SK-N-SH (cell line): Measurements from ENCODE around the gene C12orf60. TPM values are rescaled to one million over a fixed set of nuclear protein-coding genes. Genes with fewer than 3 reads are reported as not detected.

Experiments
- CTCF ChIA-PET: fragments of 300-600, 350-600 bp; formaldehyde crosslinking; extraction: SDS; loops from one replicate; lab custom pipeline; 2021; lab: Yijun Ruan, JAX
- POLR2A ChIA-PET: fragments of 350-600 bp; sonication (Branson Sonifier 250); formaldehyde crosslinking; extraction: SDS; loops from one replicate; lab custom pipeline; 2020; ENCODE audit warnings: antibody characterized with exemption, inconsistent platforms; lab: Yijun Ruan, JAX
- DNase-seq: peaks from one replicate; pipeline ENCODE4 v3.0.0; 2012
- H2AFZ ChIP-seq: fragments of 200-600 bp; sonication (generic); 2 replicates; pipeline ENCODE4 v1.8.1; 2016; ENCODE audit warnings: antibody characterized with exemption, mild to moderate bottlenecking, low read depth
- H3F3A ChIP-seq: fragments of 200-600 bp; sonication (generic); replicated peaks from 2 replicates; pipeline ENCODE3; 2016; ENCODE audit warnings: antibody characterized with exemption, mild to moderate bottlenecking; ENCODE audit not compliant: insufficient read depth
- H3K27ac ChIP-seq, 2 experiments: fragments of 200-500 bp in 1 of 2; fragments of 200-600 bp in 1 of 2; sonication (Bioruptor generic) in 1 of 2; sonication (generic), shearing (Covaris generic) in 1 of 2; 2 replicates each; pipeline versions ENCODE4 v1.5.1 to v1.6.1; 2014 to 2016; ENCODE audit warnings: low read depth in 2 of 2, inconsistent platforms in 1 of 2, low read length in 1 of 2, mild to moderate bottlenecking in 1 of 2, mixed read lengths in 1 of 2
- H3K27me3 ChIP-seq: fragments of 200-600 bp; sonication (generic), shearing (Covaris generic); 2 replicates; pipeline ENCODE4 v1.6.1; 2016; ENCODE audit warnings: mixed run types; ENCODE audit not compliant: insufficient read depth
- H3K36me3 ChIP-seq, 2 experiments: fragments of 200-500 bp in 1 of 2; fragments of 200-600 bp in 1 of 2; sonication (Bioruptor generic) in 1 of 2; sonication (generic) in 1 of 2; replicated peaks in 1 of 2; 2 replicates each; pipeline versions ENCODE3 to v1.5.1; 2014 to 2016; ENCODE audit warnings: low read length in 1 of 2, mild to moderate bottlenecking in 1 of 2; ENCODE audit not compliant: insufficient read depth in 2 of 2, control insufficient read depth in 1 of 2
- H3K4me1 ChIP-seq, 2 experiments: fragments of 200-500 bp in 1 of 2; fragments of 200-600 bp in 1 of 2; sonication (Bioruptor generic) in 1 of 2; sonication (generic), shearing (Covaris generic) in 1 of 2; 2 replicates each; pipeline versions ENCODE4 v1.5.1 to v1.6.1; 2014 to 2016; ENCODE audit warnings: low read depth in 1 of 2, low read length in 1 of 2, mixed run types in 1 of 2; ENCODE audit not compliant: insufficient read depth in 2 of 2, control insufficient read depth in 1 of 2
- H3K4me2 ChIP-seq: fragments of 200-600 bp; sonication (generic), shearing (Covaris generic); 2 replicates; pipeline ENCODE4 v1.6.1; 2017; ENCODE audit warnings: mixed run types
- H3K4me3 ChIP-seq, 2 experiments: fragments of 200-500 bp in 1 of 2; fragments of 200-600 bp in 1 of 2; sonication (Bioruptor generic) in 1 of 2; sonication (generic), shearing (Covaris generic) in 1 of 2; 2 replicates each; pipeline versions ENCODE4 v1.5.1 to v1.8.1; 2014 to 2016; ENCODE audit warnings: low read depth in 2 of 2, inconsistent platforms in 1 of 2, low read length in 1 of 2, mild to moderate bottlenecking in 1 of 2, mixed read lengths in 1 of 2, moderate library complexity in 1 of 2
- H3K79me2 ChIP-seq: fragments of 200-600 bp; sonication (generic); 2 replicates; pipeline ENCODE4 v1.8.1; 2017; ENCODE audit warnings: mild to moderate bottlenecking; ENCODE audit not compliant: insufficient read depth
- H3K9ac ChIP-seq: fragments of 200-600 bp; sonication (generic); 2 replicates; pipeline ENCODE4 v1.6.1; 2017; ENCODE audit warnings: mixed run types
- H3K9me2 ChIP-seq: fragments of 200-600 bp; sonication (generic); 2 replicates; pipeline ENCODE4 v1.6.1; 2017; ENCODE audit warnings: mixed run types
- H3K9me3 ChIP-seq: fragments of 200-600 bp; sonication (generic); 2 replicates; pipeline ENCODE4 v1.6.1; 2017; ENCODE audit warnings: mixed run types, mild to moderate bottlenecking, moderate library complexity
- H4K20me1 ChIP-seq: fragments of 200-600 bp; sonication (generic); 2 replicates; pipeline ENCODE4 v1.6.1; 2017; ENCODE audit warnings: mild to moderate bottlenecking, mixed run types; ENCODE audit not compliant: insufficient read depth
- EP300 ChIP-seq, 2 experiments: IDR thresholded peaks; 2 replicates each; pipeline versions ENCODE4 v1.4.0 to v1.6.1; 2012; ENCODE audit warnings: borderline replicate concordance in 1 of 2, low read depth in 1 of 2, low read length in 1 of 2
- FOXM1 ChIP-seq: IDR thresholded peaks from 2 replicates; pipeline ENCODE4 v1.4.0; 2012; ENCODE audit warnings: low read depth, mild to moderate bottlenecking
- GATA2 ChIP-seq: sonication (generic); formaldehyde crosslinking; IDR thresholded peaks from 2 replicates; pipeline ENCODE4 v1.5.0; 2020; ENCODE audit warnings: mild to moderate bottlenecking, missing genetic modification reagents
- JUND ChIP-seq: IDR thresholded peaks from 2 replicates; pipeline ENCODE4 v1.4.0; 2012
- RAD21 ChIP-seq: IDR thresholded peaks from 2 replicates; pipeline ENCODE4 v1.6.1; 2012; ENCODE audit warnings: mild to moderate bottlenecking, low read length
- RXRA ChIP-seq: IDR thresholded peaks from 2 replicates; pipeline ENCODE4 v1.4.0; 2012; ENCODE audit warnings: low read depth, mild to moderate bottlenecking, borderline replicate concordance
- SMC3 ChIP-seq: IDR thresholded peaks from 2 replicates; pipeline ENCODE4 v1.6.1; 2012; ENCODE audit warnings: low read depth, low read length, improper control_type of control experiment
- TAF1 ChIP-seq: IDR thresholded peaks from 2 replicates; pipeline ENCODE4 v1.6.1; 2012; ENCODE audit warnings: low read depth, mild to moderate bottlenecking, low read length, moderate library complexity, borderline replicate concordance
- USF2 ChIP-seq: fragments of 150-350 bp; IDR thresholded peaks from 2 replicates; pipeline ENCODE4 v1.6.1; 2017; ENCODE audit warnings: antibody characterized with exemption, low read length, low read depth, borderline replicate concordance
- WGBS: methylation state at CpG from one replicate; pipeline ENCODE4 v1.1.6; 2017; ENCODE audit warnings: low lambda C conversion rate; 5-methylcytosine and 5-hydroxymethylcytosine counted together
- polyA plus RNA-seq, 3 experiments: library from polyadenylated mRNA; depleted of rRNA; stranded (reverse); fragments of >200 nt; gene quantifications; 2 replicates each; pipeline ENCODE4 v1.2.3, GENCODE V29; 2012
- TF ChIP-seq, protein P1 (sequence below): IDR thresholded peaks from 2 replicates; pipeline ENCODE4 v1.6.1; 2012; ENCODE audit warnings: mild to moderate bottlenecking, low read depth, low read length, moderate library complexity
- TF ChIP-seq, protein P2 (sequence below): fragments of 200-600 bp; sonication (generic); IDR thresholded peaks from 2 replicates; pipeline ENCODE4 v1.6.1; 2017; ENCODE audit warnings: antibody characterized with exemption, mild to moderate bottlenecking, moderate library complexity
- TF ChIP-seq, protein P3 (sequence below): fragments of 150-350 bp; IDR thresholded peaks from 2 replicates; pipeline ENCODE4 v1.6.1; 2016; ENCODE audit warnings: mild to moderate bottlenecking, low read depth, low read length

The C12orf60 gene
- polyA plus RNA-seq, 1 of the 3 experiments (the other 2 are of a cell fraction): 0.87 TPM

DNA sequence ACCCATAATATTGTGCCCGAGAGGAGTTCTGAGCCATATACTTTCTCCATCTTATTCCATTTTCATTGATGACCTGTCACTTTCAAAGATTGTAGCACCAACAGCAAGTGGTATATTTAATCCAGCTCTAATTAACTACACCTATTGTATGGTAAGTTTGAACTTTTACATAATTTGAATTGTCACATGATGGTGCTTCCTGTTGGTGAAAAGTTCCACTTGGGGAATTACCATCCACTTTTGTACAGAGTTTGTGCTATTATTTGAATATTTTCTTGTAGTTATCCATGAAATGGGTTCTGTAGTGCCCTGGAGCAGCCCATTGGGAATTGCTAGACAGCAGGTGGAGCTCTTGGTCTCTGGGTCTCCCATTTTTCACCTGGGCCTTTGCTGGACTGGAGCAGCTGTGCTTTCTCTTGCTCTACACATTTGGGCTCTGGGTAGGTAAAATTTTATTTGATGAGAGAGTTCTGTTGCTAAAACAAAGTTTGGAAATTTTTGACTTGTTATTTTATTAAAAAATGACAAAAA lies 7.5 kb downstream of the C12orf60 start:
- no peaks in the 10 kb centered on the region for H3K9me3 ChIP-seq
- H3F3A ChIP-seq: no peaks in the 10 kb centered on the region
- no peaks in the 10 kb centered on the region for H3K4me1 ChIP-seq
- no peak overlapping the region for H3K4me2 ChIP-seq
- H3K27me3 ChIP-seq: no peaks in the 10 kb centered on the region
- H4K20me1 ChIP-seq: no peaks in the 10 kb centered on the region
- H3K79me2 ChIP-seq: no peaks in the 10 kb centered on the region
- 75% methylated on average over 1 of the region's 1 CpG for WGBS
- DNase-seq: no peak
- no peak overlapping the region for H3K27ac ChIP-seq
- CTCF ChIA-PET: interaction anchor here (0.8 to 2.1 kb wide), 10 partner anchors 14 to 413 kb away, joined by 3 to 11 read pairs (median 3); partner anchors contain the start of gene RERG
- H3K4me3 ChIP-seq: no peak overlapping the region
- H2AFZ ChIP-seq: no peak overlapping the region
- no peak overlapping the region for H3K9ac ChIP-seq
- no peaks in the 10 kb centered on the region for H3K9me2 ChIP-seq
- TF ChIP-seq JUND (no peak), TAF1 (no peak), GATA2 (CRISPR knock-in tag) (no peak), FOXM1 (no peak), SMC3 (peak; percentile 63), EP300 (IDR thresholded peaks at IDR 0.05; ENCODE audit: borderline replicate concordance in 1 of 2, low read depth in 1 of 2, low read length in 1 of 2) (no peak), RXRA (no peak), RAD21 (peak; percentile 56), USF2 (no peak)
- TF ChIP-seq, protein P1, sequence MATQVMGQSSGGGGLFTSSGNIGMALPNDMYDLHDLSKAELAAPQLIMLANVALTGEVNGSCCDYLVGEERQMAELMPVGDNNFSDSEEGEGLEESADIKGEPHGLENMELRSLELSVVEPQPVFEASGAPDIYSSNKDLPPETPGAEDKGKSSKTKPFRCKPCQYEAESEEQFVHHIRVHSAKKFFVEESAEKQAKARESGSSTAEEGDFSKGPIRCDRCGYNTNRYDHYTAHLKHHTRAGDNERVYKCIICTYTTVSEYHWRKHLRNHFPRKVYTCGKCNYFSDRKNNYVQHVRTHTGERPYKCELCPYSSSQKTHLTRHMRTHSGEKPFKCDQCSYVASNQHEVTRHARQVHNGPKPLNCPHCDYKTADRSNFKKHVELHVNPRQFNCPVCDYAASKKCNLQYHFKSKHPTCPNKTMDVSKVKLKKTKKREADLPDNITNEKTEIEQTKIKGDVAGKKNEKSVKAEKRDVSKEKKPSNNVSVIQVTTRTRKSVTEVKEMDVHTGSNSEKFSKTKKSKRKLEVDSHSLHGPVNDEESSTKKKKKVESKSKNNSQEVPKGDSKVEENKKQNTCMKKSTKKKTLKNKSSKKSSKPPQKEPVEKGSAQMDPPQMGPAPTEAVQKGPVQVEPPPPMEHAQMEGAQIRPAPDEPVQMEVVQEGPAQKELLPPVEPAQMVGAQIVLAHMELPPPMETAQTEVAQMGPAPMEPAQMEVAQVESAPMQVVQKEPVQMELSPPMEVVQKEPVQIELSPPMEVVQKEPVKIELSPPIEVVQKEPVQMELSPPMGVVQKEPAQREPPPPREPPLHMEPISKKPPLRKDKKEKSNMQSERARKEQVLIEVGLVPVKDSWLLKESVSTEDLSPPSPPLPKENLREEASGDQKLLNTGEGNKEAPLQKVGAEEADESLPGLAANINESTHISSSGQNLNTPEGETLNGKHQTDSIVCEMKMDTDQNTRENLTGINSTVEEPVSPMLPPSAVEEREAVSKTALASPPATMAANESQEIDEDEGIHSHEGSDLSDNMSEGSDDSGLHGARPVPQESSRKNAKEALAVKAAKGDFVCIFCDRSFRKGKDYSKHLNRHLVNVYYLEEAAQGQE: no peak
- TF ChIP-seq, protein P2, sequence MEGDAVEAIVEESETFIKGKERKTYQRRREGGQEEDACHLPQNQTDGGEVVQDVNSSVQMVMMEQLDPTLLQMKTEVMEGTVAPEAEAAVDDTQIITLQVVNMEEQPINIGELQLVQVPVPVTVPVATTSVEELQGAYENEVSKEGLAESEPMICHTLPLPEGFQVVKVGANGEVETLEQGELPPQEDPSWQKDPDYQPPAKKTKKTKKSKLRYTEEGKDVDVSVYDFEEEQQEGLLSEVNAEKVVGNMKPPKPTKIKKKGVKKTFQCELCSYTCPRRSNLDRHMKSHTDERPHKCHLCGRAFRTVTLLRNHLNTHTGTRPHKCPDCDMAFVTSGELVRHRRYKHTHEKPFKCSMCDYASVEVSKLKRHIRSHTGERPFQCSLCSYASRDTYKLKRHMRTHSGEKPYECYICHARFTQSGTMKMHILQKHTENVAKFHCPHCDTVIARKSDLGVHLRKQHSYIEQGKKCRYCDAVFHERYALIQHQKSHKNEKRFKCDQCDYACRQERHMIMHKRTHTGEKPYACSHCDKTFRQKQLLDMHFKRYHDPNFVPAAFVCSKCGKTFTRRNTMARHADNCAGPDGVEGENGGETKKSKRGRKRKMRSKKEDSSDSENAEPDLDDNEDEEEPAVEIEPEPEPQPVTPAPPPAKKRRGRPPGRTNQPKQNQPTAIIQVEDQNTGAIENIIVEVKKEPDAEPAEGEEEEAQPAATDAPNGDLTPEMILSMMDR: peak; percentile 66
- TF ChIP-seq, protein P3, sequence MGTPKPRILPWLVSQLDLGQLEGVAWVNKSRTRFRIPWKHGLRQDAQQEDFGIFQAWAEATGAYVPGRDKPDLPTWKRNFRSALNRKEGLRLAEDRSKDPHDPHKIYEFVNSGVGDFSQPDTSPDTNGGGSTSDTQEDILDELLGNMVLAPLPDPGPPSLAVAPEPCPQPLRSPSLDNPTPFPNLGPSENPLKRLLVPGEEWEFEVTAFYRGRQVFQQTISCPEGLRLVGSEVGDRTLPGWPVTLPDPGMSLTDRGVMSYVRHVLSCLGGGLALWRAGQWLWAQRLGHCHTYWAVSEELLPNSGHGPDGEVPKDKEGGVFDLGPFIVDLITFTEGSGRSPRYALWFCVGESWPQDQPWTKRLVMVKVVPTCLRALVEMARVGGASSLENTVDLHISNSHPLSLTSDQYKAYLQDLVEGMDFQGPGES: no peak
- no peaks in the 10 kb centered on the region for H3K36me3 ChIP-seq
- POLR2A ChIA-PET: no interaction called here
